ENCODE data around the gene MPC1.
A peak's percentile ranks its signal among the peaks of the same experiment; 100 is the strongest.

Gene MPC1

GRCh38 chr6:166382933-166383801, at the start of gene MPC1:
Gene MPC1, minus strand, starts transcription at chr6:166382940. Its CDS starts 64 bp downstream, at chr6:166382876.
- DNase-seq: peak; percentile 87

- no peak for DNase-seq
Observed at GRCh38 chr6:166430269-166430668, 47.5 kb upstream of the MPC1 start.

- DNase-seq: no peak
Observed at GRCh38 chr6:166424431-166424830, 41.7 kb upstream of the MPC1 start.

GRCh38 chr6:166423781-166424180, 41.0 kb upstream of the MPC1 start:
- no peak for DNase-seq

- DNase-seq: no peak
Observed at GRCh38 chr6:166423051-166423745, 40.5 kb upstream of the MPC1 start.

- no peak for DNase-seq
Observed at GRCh38 chr6:166422201-166422940, 39.6 kb upstream of the MPC1 start.

GRCh38 chr6:166420351-166420750, 37.6 kb upstream of the MPC1 start:
- DNase-seq: no peak

- no peak for DNase-seq
Observed at GRCh38 chr6:166419717-166420116, 37.0 kb upstream of the MPC1 start.

- DNase-seq: no peak
Observed at GRCh38 chr6:166419286-166419685, 36.5 kb upstream of the MPC1 start.

- DNase-seq: no peak
Observed at GRCh38 chr6:166418691-166419143, 36.0 kb upstream of the MPC1 start.

- no peak for DNase-seq
Observed at GRCh38 chr6:166417285-166417691, 34.5 kb upstream of the MPC1 start.

- no peak for DNase-seq
Observed at GRCh38 chr6:166415833-166416347, 33.1 kb upstream of the MPC1 start.

- no peak for DNase-seq
Observed at GRCh38 chr6:166415306-166415705, 32.6 kb upstream of the MPC1 start.

- no peak for DNase-seq
Observed at GRCh38 chr6:166413491-166413951, 30.8 kb upstream of the MPC1 start.

- DNase-seq: no peak
Observed at GRCh38 chr6:166412911-166413384, 30.2 kb upstream of the MPC1 start.

- DNase-seq: no peak
Observed at GRCh38 chr6:166412156-166412910, 29.6 kb upstream of the MPC1 start.

- DNase-seq: no peak
Observed at GRCh38 chr6:166411721-166412151, 29.0 kb upstream of the MPC1 start.

GRCh38 chr6:166411271-166411670, 28.5 kb upstream of the MPC1 start:
- no peak for DNase-seq

GRCh38 chr6:166410426-166410935, 27.7 kb upstream of the MPC1 start:
- DNase-seq: no peak

- no peak for DNase-seq
Observed at GRCh38 chr6:166408936-166409755, 26.4 kb upstream of the MPC1 start.

- DNase-seq: no peak
Observed at GRCh38 chr6:166406197-166406596, 23.5 kb upstream of the MPC1 start.

Data from DMS 273 treated with DMSO at 0.1 percent for 48 hours (cell line).